Fibroblast of lung (primary cell): ENCODE results near the gene GSTK1. TPM values are rescaled to one million over a fixed set of nuclear protein-coding genes. Genes with fewer than 3 reads are reported as not detected.

Experiments
- DNase-seq, 2 donors: peaks; one replicate each; pipeline versions ENCODE4 v3.0.0 to v3.0.0-alpha.2; 2010; ENCODE audit warnings: low read depth in 2 of 2
- H2AFZ ChIP-seq: 2 replicates; pipeline ENCODE4 v1.5.1; 2012; ENCODE audit warnings: low read length, control low read depth, inconsistent platforms
- H3K27ac ChIP-seq: 2 replicates; pipeline ENCODE4 v1.5.1; 2011; ENCODE audit warnings: low read length, control low read depth; ENCODE audit not compliant: insufficient read depth
- H3K27me3 ChIP-seq: 2 replicates; pipeline ENCODE4 v1.5.1; 2011; ENCODE audit warnings: mild to moderate bottlenecking, low read length; ENCODE audit not compliant: control insufficient read depth, insufficient read depth
- H3K36me3 ChIP-seq: 2 replicates; pipeline ENCODE4 v1.5.1; 2011; ENCODE audit warnings: low read length; ENCODE audit not compliant: control insufficient read depth, insufficient read depth
- H3K4me1 ChIP-seq: 2 replicates; pipeline ENCODE4 v1.5.1; 2011; ENCODE audit warnings: low read length; ENCODE audit not compliant: control insufficient read depth, insufficient read depth; ENCODE audit errors: extremely low read depth
- H3K4me2 ChIP-seq: 2 replicates; pipeline ENCODE4 v1.5.1; 2011; ENCODE audit warnings: low read length, control low read depth; ENCODE audit not compliant: insufficient read depth; ENCODE audit errors: extremely low read depth
- H3K4me3 ChIP-seq, 4 experiments: fragments of 200-600 bp in 1 of 4; sonication (generic) in 1 of 4; replicated peaks in 1 of 4; 2 replicates each; pipeline ENCODE4 v1.5.1; 2011 to 2016; ENCODE audit warnings: low read length in 4 of 4, low read depth in 3 of 4, mild to moderate bottlenecking in 3 of 4, control low read depth in 2 of 4, inconsistent platforms in 1 of 4, mixed read lengths in 1 of 4; ENCODE audit not compliant: insufficient read depth in 1 of 4; ENCODE audit errors: control extremely low read depth in 1 of 4
- H3K79me2 ChIP-seq: 2 replicates; pipeline ENCODE4 v1.5.1; 2012; ENCODE audit warnings: mild to moderate bottlenecking, low read length, inconsistent platforms; ENCODE audit not compliant: control insufficient read depth, insufficient read depth
- H3K9ac ChIP-seq: 2 replicates; pipeline ENCODE4 v1.5.1; 2011; ENCODE audit warnings: mild to moderate bottlenecking, low read length, control low read depth; ENCODE audit not compliant: insufficient read depth
- H3K9me3 ChIP-seq: 2 replicates; pipeline ENCODE4 v1.5.1; 2012; ENCODE audit warnings: low read depth, low read length; ENCODE audit not compliant: control insufficient read depth, insufficient read depth
- H4K20me1 ChIP-seq: 2 replicates; pipeline ENCODE4 v1.5.1; 2011; ENCODE audit warnings: low read length; ENCODE audit not compliant: control insufficient read depth, insufficient read depth; ENCODE audit errors: extremely low read depth
- EZH2 ChIP-seq: IDR thresholded peaks from 2 replicates; pipeline ENCODE4 v1.5.1; 2012; ENCODE audit warnings: low read length, control low read depth, mild to moderate bottlenecking; ENCODE audit errors: missing control alignments
- polyA plus RNA-seq, 2 donors: library from polyadenylated mRNA; depleted of rRNA in 1 of 2; stranded (reverse) in 1 of 2; unstranded in 1 of 2; fragments of >200 nt; gene quantifications; 2 replicates each; pipeline ENCODE4 v1.2.1, GENCODE V29; 2011 to 2012; ENCODE audit warnings: missing spikeins in 1 of 2
- total RNA-seq: library from RNA; depleted of rRNA; stranded (reverse); fragments of >200 nt; gene quantifications from 2 replicates; pipeline ENCODE4 v1.2.1, GENCODE V29; 2014
- TF ChIP-seq, protein P1 (sequence below), 2 donors: IDR thresholded peaks in 1 of 2; conservative IDR thresholded peaks in 1 of 2; 1 replicate in 1 of 2; 2 replicates in 1 of 2; pipeline ENCODE4 v1.5.1; 2011 to 2012; ENCODE audit warnings: low read length in 2 of 2, control low read depth in 1 of 2, inconsistent platforms in 1 of 2, low read depth in 1 of 2, mild to moderate bottlenecking in 1 of 2

The GSTK1 gene
- total and polyA plus RNA-seq, 2 donors (not counting 1 experiment from before 2014, with no cell fraction given), result 110 to 131 TPM

DNA sequence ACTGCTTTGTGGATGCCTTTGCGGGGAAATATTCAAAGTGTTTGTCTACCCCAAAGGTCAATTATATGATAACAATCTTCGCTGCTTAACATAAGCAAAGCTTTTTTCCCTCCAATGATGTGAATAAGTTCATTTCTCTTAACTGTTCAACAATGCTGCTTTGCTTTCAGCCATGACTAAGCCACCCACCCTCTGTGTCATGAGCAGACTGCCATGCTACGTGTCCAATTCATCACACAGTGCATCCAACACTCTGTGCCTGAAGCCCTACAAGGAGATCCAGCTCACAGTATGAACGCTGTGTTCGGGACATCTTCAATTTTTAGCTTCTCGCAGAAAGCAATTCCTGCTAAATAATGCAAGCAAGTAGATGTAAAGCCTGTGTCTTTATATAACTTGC, 47.1 kb upstream of the GSTK1 start:
- Histone ChIP-seq H3K79me2 (no peaks in the 10 kb centered on the region), H3K27ac (no peak overlapping the region), H3K4me1 (no peaks in the 10 kb centered on the region), H2AFZ (no peak overlapping the region), H3K4me2 (no peak overlapping the region), H4K20me1 (no peaks in the 10 kb centered on the region), H3K9ac (no peak overlapping the region), H3K27me3 (peaks cover 4% of the 10 kb centered on the region), H3K36me3 (no peaks in the 10 kb centered on the region), H3K9me3 (no peaks in the 10 kb centered on the region), H3K4me3 (no peak overlapping the region)
- no peak for TF ChIP-seq EZH2
- TF ChIP-seq, protein P1, sequence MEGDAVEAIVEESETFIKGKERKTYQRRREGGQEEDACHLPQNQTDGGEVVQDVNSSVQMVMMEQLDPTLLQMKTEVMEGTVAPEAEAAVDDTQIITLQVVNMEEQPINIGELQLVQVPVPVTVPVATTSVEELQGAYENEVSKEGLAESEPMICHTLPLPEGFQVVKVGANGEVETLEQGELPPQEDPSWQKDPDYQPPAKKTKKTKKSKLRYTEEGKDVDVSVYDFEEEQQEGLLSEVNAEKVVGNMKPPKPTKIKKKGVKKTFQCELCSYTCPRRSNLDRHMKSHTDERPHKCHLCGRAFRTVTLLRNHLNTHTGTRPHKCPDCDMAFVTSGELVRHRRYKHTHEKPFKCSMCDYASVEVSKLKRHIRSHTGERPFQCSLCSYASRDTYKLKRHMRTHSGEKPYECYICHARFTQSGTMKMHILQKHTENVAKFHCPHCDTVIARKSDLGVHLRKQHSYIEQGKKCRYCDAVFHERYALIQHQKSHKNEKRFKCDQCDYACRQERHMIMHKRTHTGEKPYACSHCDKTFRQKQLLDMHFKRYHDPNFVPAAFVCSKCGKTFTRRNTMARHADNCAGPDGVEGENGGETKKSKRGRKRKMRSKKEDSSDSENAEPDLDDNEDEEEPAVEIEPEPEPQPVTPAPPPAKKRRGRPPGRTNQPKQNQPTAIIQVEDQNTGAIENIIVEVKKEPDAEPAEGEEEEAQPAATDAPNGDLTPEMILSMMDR (conservative IDR thresholded peaks at IDR 0.05 in 1 of 2, IDR thresholded peaks at IDR 0.05 in 1 of 2; ENCODE audit: low read depth in 1 of 2, low read length in 2 of 2), result no peak
- DNase-seq, result peak in 1 of 2 donors; percentile 85

DNA sequence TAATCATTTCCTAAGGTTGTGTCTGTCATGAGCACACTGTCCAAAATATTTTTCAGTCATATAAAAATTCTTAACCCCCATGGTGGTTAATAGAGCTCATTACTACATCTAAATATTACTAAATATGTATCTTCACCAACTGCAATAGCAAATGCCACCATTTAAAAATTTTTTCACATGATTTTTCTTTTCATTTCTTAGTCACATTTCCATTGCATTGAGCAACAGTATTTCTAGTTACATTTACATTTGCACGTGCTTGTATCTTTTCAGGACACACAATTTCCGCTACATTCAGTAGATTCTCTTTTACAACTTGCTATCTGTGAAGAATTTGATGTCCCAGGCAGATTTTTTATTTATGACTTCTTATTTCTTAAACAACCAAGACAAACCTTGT, 46.6 kb upstream of the GSTK1 start:
- Histone ChIP-seq H3K27ac (no peak overlapping the region), H3K27me3 (peaks cover 4% of the 10 kb centered on the region), H3K4me1 (no peaks in the 10 kb centered on the region), H3K36me3 (no peaks in the 10 kb centered on the region), H3K9ac (no peak overlapping the region), H4K20me1 (no peaks in the 10 kb centered on the region), H3K9me3 (no peaks in the 10 kb centered on the region), H2AFZ (no peak overlapping the region), H3K4me3 (no peak overlapping the region), H3K79me2 (no peaks in the 10 kb centered on the region), H3K4me2 (no peak overlapping the region)
- TF ChIP-seq, protein P1 (conservative IDR thresholded peaks at IDR 0.05 in 1 of 2, IDR thresholded peaks at IDR 0.05 in 1 of 2; ENCODE audit: low read depth in 1 of 2, low read length in 2 of 2), result no peak
- no peak for TF ChIP-seq EZH2
- DNase-seq, result no peak

DNA sequence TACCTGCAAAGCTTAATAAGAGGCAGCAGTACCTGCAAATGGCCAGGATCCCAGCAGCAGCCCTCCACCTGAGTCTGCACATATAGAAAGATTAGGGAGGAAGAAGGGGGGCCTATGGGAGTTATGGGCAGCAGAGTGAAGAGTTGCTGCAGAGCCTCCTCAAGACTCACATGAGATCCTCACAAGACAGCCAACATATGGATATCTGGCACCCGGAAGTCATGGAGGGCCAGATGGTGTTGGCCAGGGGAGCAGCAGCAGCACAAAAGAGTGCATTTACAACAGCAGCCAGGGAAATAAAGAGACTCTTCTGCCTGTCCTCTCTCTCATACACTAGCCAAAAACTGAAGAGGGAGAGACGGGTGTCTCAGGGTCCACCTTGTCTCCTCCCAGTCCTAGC, 45.4 kb upstream of the GSTK1 start:
- H3K4me1 ChIP-seq, result no peaks in the 10 kb centered on the region
- H3K79me2 ChIP-seq, result no peaks in the 10 kb centered on the region
- H3K36me3 ChIP-seq, result no peaks in the 10 kb centered on the region
- no peak overlapping the region for H3K27ac ChIP-seq
- H3K27me3 ChIP-seq, result peaks cover 10% of the 10 kb centered on the region
- no peaks in the 10 kb centered on the region for H4K20me1 ChIP-seq
- no peak for DNase-seq
- H3K9ac ChIP-seq, result no peak overlapping the region
- H3K4me2 ChIP-seq, result no peak overlapping the region
- no peaks in the 10 kb centered on the region for H3K9me3 ChIP-seq
- H2AFZ ChIP-seq, result no peak overlapping the region
- TF ChIP-seq EZH2, result no peak
- TF ChIP-seq, protein P1 (conservative IDR thresholded peaks at IDR 0.05 in 1 of 2, IDR thresholded peaks at IDR 0.05 in 1 of 2; ENCODE audit: low read depth in 1 of 2, low read length in 2 of 2), result no peak
- no peak overlapping the region for H3K4me3 ChIP-seq
